ENCODE results near the gene ZNF277. TPM values are rescaled to one million over a fixed set of nuclear protein-coding genes. Genes with fewer than 3 reads are reported as not detected.

ZNF277 gene
- total RNA-seq, 4 donors from 2014 or later, result 17.1 to 38.4 (median 29.5) TPM

DNA sequence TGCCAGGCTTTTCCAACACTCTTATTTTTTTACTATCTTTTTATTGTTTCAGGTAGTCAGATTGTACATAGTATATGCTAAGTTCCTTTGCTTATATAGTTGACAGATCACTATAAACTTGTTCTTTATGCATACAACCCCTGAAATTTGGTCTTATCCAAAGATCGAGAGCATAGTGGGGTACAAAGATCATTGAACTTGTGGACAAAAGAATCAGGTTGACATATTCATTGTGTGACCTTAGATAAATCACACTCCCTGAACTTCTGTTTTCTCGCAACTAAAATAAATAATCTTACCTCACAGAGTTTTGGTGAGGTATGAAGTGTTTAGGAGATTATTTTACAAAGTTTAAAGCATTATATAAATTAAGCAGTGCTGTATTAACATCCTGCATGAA is 22.1 kb downstream of the ZNF277 start:
- 86 to 89% methylated on average over 2 of the region's 2 CpGs for WGBS, 2 donors (ENCODE audit: low coverage in 1 of 2)
- no peak for ATAC-seq
- TF ChIP-seq POLR2AphosphoS5 (IDR thresholded peaks at IDR 0.05) (no peak), CTCF (IDR thresholded peaks at IDR 0.05) (no peak), POLR2A (IDR thresholded peaks at IDR 0.05) (no peak), EP300 (IDR thresholded peaks at IDR 0.05) (no peak)

GRCh38 chr7:112232212-112232978 is 25.9 kb downstream of the ZNF277 start:
- Histone ChIP-seq H3K4me1 (peaks cover 0 to 10% (median 3%) of the 10 kb centered on the region in 3 donors), H3K36me3 (no peaks in the 10 kb centered on the region), H3K27me3 (no peaks in the 10 kb centered on the region), H3K4me3 (no peak overlapping the region), H3K9me3 (no peaks in the 10 kb centered on the region), H3K27ac (no peak overlapping the region)
- TF ChIP-seq POLR2A (IDR thresholded peaks at IDR 0.05) (no peak), POLR2AphosphoS5 (IDR thresholded peaks at IDR 0.05) (no peak), CTCF (IDR thresholded peaks at IDR 0.05) (no peak), EP300 (IDR thresholded peaks at IDR 0.05) (no peak)
- 78 to 87% methylated on average over 3 to 4 of the region's 4 CpGs for WGBS, 2 donors (ENCODE audit: low coverage in 1 of 2)
- ATAC-seq, result no peak

More for the DNA sequence above, 22.1 kb downstream of the ZNF277 start:
- Histone ChIP-seq H3K9me3 (no peaks in the 10 kb centered on the region), H3K4me3 (no peak overlapping the region), H3K4me1 (peaks cover 0 to 13% (median 3%) of the 10 kb centered on the region in 3 donors), H3K27me3 (no peaks in the 10 kb centered on the region), H3K27ac (no peak overlapping the region), H3K36me3 (no peaks in the 10 kb centered on the region)

GRCh38 chr7:112233048-112233697 is 26.7 kb downstream of the ZNF277 start:
- WGBS, 2 donors (ENCODE audit: low coverage in 1 of 2), result 64 to 81% methylated on average over 2 to 3 of the region's 3 CpGs
- TF ChIP-seq CTCF (IDR thresholded peaks at IDR 0.05) (no peak), EP300 (IDR thresholded peaks at IDR 0.05) (no peak), POLR2AphosphoS5 (IDR thresholded peaks at IDR 0.05) (no peak), POLR2A (IDR thresholded peaks at IDR 0.05) (no peak)
- no peaks in the 10 kb centered on the region for H3K27me3 ChIP-seq
- no peak overlapping the region for H3K27ac ChIP-seq
- H3K4me3 ChIP-seq, result no peak overlapping the region
- H3K36me3 ChIP-seq, result no peaks in the 10 kb centered on the region
- no peaks in the 10 kb centered on the region for H3K9me3 ChIP-seq
- H3K4me1 ChIP-seq, result peaks cover 0 to 10% (median 3%) of the 10 kb centered on the region in 3 donors
- ATAC-seq, result no peak

- Histone ChIP-seq H3K27me3 (no peaks in the 10 kb centered on the region), H3K27ac (no peak overlapping the region), H3K4me1 (peaks cover 0 to 10% (median 3%) of the 10 kb centered on the region in 3 donors), H3K9me3 (no peaks in the 10 kb centered on the region), H3K4me3 (no peak overlapping the region), H3K36me3 (no peaks in the 10 kb centered on the region)
- TF ChIP-seq POLR2AphosphoS5 (IDR thresholded peaks at IDR 0.05), result no peak
- TF ChIP-seq POLR2A (IDR thresholded peaks at IDR 0.05), result no peak
- no peak for TF ChIP-seq CTCF (IDR thresholded peaks at IDR 0.05)
- TF ChIP-seq EP300 (IDR thresholded peaks at IDR 0.05), result no peak
- ATAC-seq, result no peak
- 89 to 100% methylated on average over 1 of the region's 1 CpG for WGBS, 2 donors (ENCODE audit: low coverage in 1 of 2)
Measured at GRCh38 chr7:112234147-112234546, 27.7 kb downstream of the ZNF277 start.
